Measurements from ENCODE around the gene PLA2G4D. TPM values are rescaled to one million over a fixed set of nuclear protein-coding genes. Genes with fewer than 3 reads are reported as not detected.

The PLA2G4D gene
- total and polyA plus RNA-seq, 10 of the 15 experiments (the other 5 are each of a cell fraction or from before 2014, with no cell fraction given) = 0.03 TPM; not detected in 9

DNA sequence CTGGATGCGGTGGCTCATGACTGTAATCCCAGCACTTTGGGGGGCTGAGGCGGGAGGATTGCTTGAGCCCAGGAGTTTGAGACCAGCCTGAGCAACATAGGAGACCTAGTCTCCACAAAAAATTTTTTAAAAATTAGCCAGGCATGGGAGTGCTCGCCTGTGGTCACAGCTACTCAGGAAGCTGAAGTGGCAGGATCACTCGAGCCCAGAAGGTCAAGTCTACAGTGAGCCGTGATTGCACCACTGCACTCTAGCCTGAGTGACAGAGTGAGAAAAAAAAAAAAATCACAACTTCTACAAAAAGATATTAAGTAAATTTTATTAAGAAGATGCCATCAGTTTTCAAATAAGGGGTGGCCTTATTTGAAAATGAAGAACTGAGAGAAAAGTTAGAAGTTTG is 11.9 kb upstream of the PLA2G4D start:
- ChIA-PET SMC1A (ENCODE audit: uncharacterized antibody, unreplicated experiment) (no interaction called here), RAD21 (ENCODE audit: unreplicated experiment) (interaction anchor here (1.4 kb wide), 1 partner anchor 24 kb away, joined by 4 read pairs; no protein-coding TSS in a partner anchor), CTCF (no interaction called here), POLR2A (no interaction called here)
- 54% methylated on average over 5 of the region's 5 CpGs for WGBS (ENCODE audit: insufficient coverage, insufficient replicate concordance, low lambda C conversion rate, missing lambda C conversion rate)
- Histone ChIP-seq H3K4me2 (ENCODE audit: control insufficient read depth, insufficient read depth) (no peak overlapping the region), H3K36me3 (ENCODE audit: control insufficient read depth in 2 of 2, insufficient read depth in 2 of 2, low read length in 1 of 2) (no peaks in the 10 kb centered on the region), H4K20me1 (ENCODE audit: control insufficient read depth, insufficient read depth) (no peaks in the 10 kb centered on the region), H2AFZ (ENCODE audit: control insufficient read depth, low read depth, low read length) (no peak overlapping the region), H3K4me3 (no peak overlapping the region), H3K79me2 (ENCODE audit: control insufficient read depth, insufficient read depth, low read length) (no peaks in the 10 kb centered on the region), H3K27ac (ENCODE audit: control insufficient read depth, insufficient read depth) (no peak overlapping the region), H3K9ac (ENCODE audit: control insufficient read depth, insufficient read depth, low read length) (no peak overlapping the region), H3K4me1 (ENCODE audit: control insufficient read depth, insufficient read depth, low read length) (no peaks in the 10 kb centered on the region; the same call in none of the 2 replicates), H3K9me3 (replicated peaks; ENCODE audit: control insufficient read depth, insufficient read depth, low read length) (no peaks in the 10 kb centered on the region), H3K27me3 (replicated peaks in 1 of 2; ENCODE audit: control insufficient read depth in 2 of 2, insufficient read depth in 2 of 2, low read length in 1 of 2) (no peaks in the 10 kb centered on the region)
- in situ Hi-C loops (cut with MboI) (no loop called here), intact Hi-C loops (cut with micrococcal nuclease; ENCODE audit: unreplicated experiment) (no loop called here)
- DNase-seq (ENCODE audit: low read depth, low spot score) (no peak), ATAC-seq (no peak), FAIRE-seq (no peak)
- no TSS peak for BruUV-seq (replicated peaks)
- TF ChIP-seq, protein P1, sequence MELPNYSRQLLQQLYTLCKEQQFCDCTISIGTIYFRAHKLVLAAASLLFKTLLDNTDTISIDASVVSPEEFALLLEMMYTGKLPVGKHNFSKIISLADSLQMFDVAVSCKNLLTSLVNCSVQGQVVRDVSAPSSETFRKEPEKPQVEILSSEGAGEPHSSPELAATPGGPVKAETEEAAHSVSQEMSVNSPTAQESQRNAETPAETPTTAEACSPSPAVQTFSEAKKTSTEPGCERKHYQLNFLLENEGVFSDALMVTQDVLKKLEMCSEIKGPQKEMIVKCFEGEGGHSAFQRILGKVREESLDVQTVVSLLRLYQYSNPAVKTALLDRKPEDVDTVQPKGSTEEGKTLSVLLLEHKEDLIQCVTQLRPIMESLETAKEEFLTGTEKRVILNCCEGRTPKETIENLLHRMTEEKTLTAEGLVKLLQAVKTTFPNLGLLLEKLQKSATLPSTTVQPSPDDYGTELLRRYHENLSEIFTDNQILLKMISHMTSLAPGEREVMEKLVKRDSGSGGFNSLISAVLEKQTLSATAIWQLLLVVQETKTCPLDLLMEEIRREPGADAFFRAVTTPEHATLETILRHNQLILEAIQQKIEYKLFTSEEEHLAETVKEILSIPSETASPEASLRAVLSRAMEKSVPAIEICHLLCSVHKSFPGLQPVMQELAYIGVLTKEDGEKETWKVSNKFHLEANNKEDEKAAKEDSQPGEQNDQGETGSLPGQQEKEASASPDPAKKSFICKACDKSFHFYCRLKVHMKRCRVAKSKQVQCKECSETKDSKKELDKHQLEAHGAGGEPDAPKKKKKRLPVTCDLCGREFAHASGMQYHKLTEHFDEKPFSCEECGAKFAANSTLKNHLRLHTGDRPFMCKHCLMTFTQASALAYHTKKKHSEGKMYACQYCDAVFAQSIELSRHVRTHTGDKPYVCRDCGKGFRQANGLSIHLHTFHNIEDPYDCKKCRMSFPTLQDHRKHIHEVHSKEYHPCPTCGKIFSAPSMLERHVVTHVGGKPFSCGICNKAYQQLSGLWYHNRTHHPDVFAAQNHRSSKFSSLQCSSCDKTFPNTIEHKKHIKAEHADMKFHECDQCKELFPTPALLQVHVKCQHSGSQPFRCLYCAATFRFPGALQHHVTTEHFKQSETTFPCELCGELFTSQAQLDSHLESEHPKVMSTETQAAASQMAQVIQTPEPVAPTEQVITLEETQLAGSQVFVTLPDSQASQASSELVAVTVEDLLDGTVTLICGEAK (IDR thresholded peaks at IDR 0.05; ENCODE audit: borderline replicate concordance) = no peak
- TF ChIP-seq SUZ12 (IDR thresholded peaks at IDR 0.05; ENCODE audit: unreplicated experiment) = no peak
- TF ChIP-seq, protein P2, sequence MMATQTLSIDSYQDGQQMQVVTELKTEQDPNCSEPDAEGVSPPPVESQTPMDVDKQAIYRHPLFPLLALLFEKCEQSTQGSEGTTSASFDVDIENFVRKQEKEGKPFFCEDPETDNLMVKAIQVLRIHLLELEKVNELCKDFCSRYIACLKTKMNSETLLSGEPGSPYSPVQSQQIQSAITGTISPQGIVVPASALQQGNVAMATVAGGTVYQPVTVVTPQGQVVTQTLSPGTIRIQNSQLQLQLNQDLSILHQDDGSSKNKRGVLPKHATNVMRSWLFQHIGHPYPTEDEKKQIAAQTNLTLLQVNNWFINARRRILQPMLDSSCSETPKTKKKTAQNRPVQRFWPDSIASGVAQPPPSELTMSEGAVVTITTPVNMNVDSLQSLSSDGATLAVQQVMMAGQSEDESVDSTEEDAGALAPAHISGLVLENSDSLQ (IDR thresholded peaks at IDR 0.05) = no peak
- TF ChIP-seq, protein P3, sequence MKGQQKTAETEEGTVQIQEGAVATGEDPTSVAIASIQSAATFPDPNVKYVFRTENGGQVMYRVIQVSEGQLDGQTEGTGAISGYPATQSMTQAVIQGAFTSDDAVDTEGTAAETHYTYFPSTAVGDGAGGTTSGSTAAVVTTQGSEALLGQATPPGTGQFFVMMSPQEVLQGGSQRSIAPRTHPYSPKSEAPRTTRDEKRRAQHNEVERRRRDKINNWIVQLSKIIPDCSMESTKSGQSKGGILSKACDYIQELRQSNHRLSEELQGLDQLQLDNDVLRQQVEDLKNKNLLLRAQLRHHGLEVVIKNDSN (IDR thresholded peaks at IDR 0.05; ENCODE audit: borderline replicate concordance, extremely low read length, insufficient read depth, low read depth, low read length) = no peak
- no peak for TF ChIP-seq JUND (IDR thresholded peaks at IDR 0.05; ENCODE audit: low read depth, low read length)
- TF ChIP-seq, protein P4, sequence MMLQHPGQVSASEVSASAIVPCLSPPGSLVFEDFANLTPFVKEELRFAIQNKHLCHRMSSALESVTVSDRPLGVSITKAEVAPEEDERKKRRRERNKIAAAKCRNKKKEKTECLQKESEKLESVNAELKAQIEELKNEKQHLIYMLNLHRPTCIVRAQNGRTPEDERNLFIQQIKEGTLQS (IDR thresholded peaks at IDR 0.05; ENCODE audit: borderline replicate concordance, extremely low read depth, low read depth, low read length) = no peak
- no peak for TF ChIP-seq TARDBP (IDR thresholded peaks at IDR 0.05; ENCODE audit: borderline replicate concordance)
- TF ChIP-seq SIN3A (IDR thresholded peaks at IDR 0.05; ENCODE audit: low read depth, low read length) = no peak
- TF ChIP-seq SUPT20H (IDR thresholded peaks at IDR 0.05; ENCODE audit: borderline replicate concordance, control insufficient read depth, low read depth, low read length) = no peak
- no peak for TF ChIP-seq PAX8 (IDR thresholded peaks at IDR 0.05)
- no peak for TF ChIP-seq ZNF24 (IDR thresholded peaks at IDR 0.05)
- no peak for TF ChIP-seq TCF12 (IDR thresholded peaks at IDR 0.05; ENCODE audit: low read depth, low read length)
- TF ChIP-seq SMAD1 (IDR thresholded peaks at IDR 0.05; ENCODE audit: low read depth, partially characterized antibody) = no peak
- TF ChIP-seq, protein P5, sequence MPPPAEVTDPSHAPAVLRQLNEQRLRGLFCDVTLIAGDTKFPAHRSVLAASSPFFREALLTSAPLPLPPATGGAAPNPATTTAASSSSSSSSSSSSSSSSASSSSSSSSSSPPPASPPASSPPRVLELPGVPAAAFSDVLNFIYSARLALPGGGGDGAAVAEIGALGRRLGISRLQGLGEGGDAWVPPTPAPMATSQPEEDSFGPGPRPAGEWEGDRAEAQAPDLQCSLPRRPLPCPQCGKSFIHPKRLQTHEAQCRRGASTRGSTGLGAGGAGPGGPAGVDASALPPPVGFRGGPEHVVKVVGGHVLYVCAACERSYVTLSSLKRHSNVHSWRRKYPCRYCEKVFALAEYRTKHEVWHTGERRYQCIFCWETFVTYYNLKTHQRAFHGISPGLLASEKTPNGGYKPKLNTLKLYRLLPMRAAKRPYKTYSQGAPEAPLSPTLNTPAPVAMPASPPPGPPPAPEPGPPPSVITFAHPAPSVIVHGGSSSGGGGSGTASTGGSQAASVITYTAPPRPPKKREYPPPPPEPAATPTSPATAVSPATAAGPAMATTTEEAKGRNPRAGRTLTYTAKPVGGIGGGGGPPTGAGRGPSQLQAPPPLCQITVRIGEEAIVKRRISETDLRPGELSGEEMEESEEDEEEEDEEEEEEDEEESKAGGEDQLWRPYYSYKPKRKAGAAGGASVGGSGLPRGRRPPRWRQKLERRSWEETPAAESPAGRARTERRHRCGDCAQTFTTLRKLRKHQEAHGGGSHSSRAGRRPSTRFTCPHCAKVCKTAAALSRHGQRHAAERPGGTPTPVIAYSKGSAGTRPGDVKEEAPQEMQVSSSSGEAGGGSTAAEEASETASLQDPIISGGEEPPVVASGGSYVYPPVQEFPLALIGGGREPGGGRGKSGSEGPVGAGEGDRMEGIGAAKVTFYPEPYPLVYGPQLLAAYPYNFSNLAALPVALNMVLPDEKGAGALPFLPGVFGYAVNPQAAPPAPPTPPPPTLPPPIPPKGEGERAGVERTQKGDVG (CRISPR knock-in tag; IDR thresholded peaks at IDR 0.05) = no peak
- no peak for TF ChIP-seq MYC (IDR thresholded peaks at IDR 0.05; ENCODE audit: insufficient read depth, insufficient read length, insufficient replicate concordance, low read length, severe bottlenecking)

Data from GM12878 (cell line).